Endothelial cell (in vitro differentiated cells): Measurements from ENCODE around the gene CDHR1. TPM values are rescaled to one million over a fixed set of nuclear protein-coding genes. Genes with fewer than 3 reads are reported as not detected.

Source experiments
- DNase-seq: peaks from one replicate; pipeline ENCODE4 v3.0.0; 2021; ENCODE audit warnings: low spot score
- H3K27ac Mint-ChIP-seq: one replicate; pipeline ENCODE4 v1.8.0; 2021; ENCODE audit warnings: mixed read lengths, inconsistent platforms; ENCODE audit not compliant: unreplicated experiment
- H3K27me3 Mint-ChIP-seq: one replicate; pipeline ENCODE4 v1.8.0; 2021; ENCODE audit warnings: mild to moderate bottlenecking, moderate library complexity, mixed read lengths, inconsistent platforms; ENCODE audit not compliant: unreplicated experiment
- H3K36me3 Mint-ChIP-seq: one replicate; pipeline ENCODE4 v1.8.0; 2021; ENCODE audit warnings: mild to moderate bottlenecking, low read depth, mixed read lengths, inconsistent platforms; ENCODE audit not compliant: unreplicated experiment
- H3K4me1 Mint-ChIP-seq: one replicate; pipeline ENCODE4 v1.8.0; 2021; ENCODE audit warnings: mild to moderate bottlenecking, mixed read lengths, inconsistent platforms; ENCODE audit not compliant: unreplicated experiment
- H3K4me3 Mint-ChIP-seq: one replicate; pipeline ENCODE4 v1.8.0; 2021; ENCODE audit warnings: mild to moderate bottlenecking, mixed read lengths, inconsistent platforms; ENCODE audit not compliant: unreplicated experiment
- H3K9me3 Mint-ChIP-seq: one replicate; pipeline ENCODE4 v1.8.0; 2021; ENCODE audit warnings: mixed read lengths, inconsistent platforms; ENCODE audit not compliant: unreplicated experiment
- CTCF ChIP-seq: fragments of 200-600 bp; sonication (generic); IDR thresholded peaks from one replicate; pipeline ENCODE4 v1.5.0; 2021; ENCODE audit warnings: antibody characterized with exemption; ENCODE audit not compliant: unreplicated experiment
- total RNA-seq: library from RNA; stranded (reverse); fragmentation: NEBNext Ultra II Directional; extraction: Animal tissue kit (Norgen Biotek cat#: 25700); gene quantifications from one replicate; pipeline ENCODE4 v1.2.1, GENCODE V29; 2021; ENCODE audit not compliant: unreplicated experiment

Gene CDHR1
- total RNA-seq, 1 donor from 2014 or later, result 1.3 TPM

GRCh38 chr10:84205853-84206525 is 11.7 kb downstream of the CDHR1 start:
- H3K36me3 Mint-ChIP-seq, result no peaks in the 10 kb centered on the region
- H3K4me3 Mint-ChIP-seq, result no peak overlapping the region
- no peak for DNase-seq
- H3K27ac Mint-ChIP-seq, result no peak overlapping the region
- peaks cover 3% of the 10 kb centered on the region for H3K27me3 Mint-ChIP-seq
- H3K9me3 Mint-ChIP-seq, result no peaks in the 10 kb centered on the region
- H3K4me1 Mint-ChIP-seq, result no peaks in the 10 kb centered on the region
- peak; percentile 13 for TF ChIP-seq CTCF

- H3K27ac Mint-ChIP-seq, result no peak overlapping the region
- no peaks in the 10 kb centered on the region for H3K9me3 Mint-ChIP-seq
- H3K27me3 Mint-ChIP-seq, result peaks cover 8% of the 10 kb centered on the region
These were observed 13.7 kb downstream of the CDHR1 start for GRCh38 chr10:84208023-84208422.

GRCh38 chr10:84211566-84211965 is 17.2 kb downstream of the CDHR1 start:
- H3K4me3 Mint-ChIP-seq, result no peak overlapping the region
- H3K9me3 Mint-ChIP-seq, result no peaks in the 10 kb centered on the region
- no peak for DNase-seq
- no peak for TF ChIP-seq CTCF
- no peaks in the 10 kb centered on the region for H3K36me3 Mint-ChIP-seq
- H3K27ac Mint-ChIP-seq, result no peak overlapping the region
- H3K27me3 Mint-ChIP-seq, result peaks cover 10% of the 10 kb centered on the region
- no peaks in the 10 kb centered on the region for H3K4me1 Mint-ChIP-seq

More at GRCh38 chr10:84208023-84208422, 13.7 kb downstream of the CDHR1 start:
- no peak for TF ChIP-seq CTCF
- Mint-ChIP-seq H3K4me1 (no peaks in the 10 kb centered on the region), H3K36me3 (no peaks in the 10 kb centered on the region), H3K4me3 (no peak overlapping the region)
- DNase-seq, result no peak

GRCh38 chr10:84212014-84212413 is 17.7 kb downstream of the CDHR1 start:
- no peak for TF ChIP-seq CTCF
- Mint-ChIP-seq H3K27me3 (peaks cover 9% of the 10 kb centered on the region), H3K36me3 (no peaks in the 10 kb centered on the region), H3K27ac (no peak overlapping the region), H3K4me1 (no peaks in the 10 kb centered on the region), H3K9me3 (no peaks in the 10 kb centered on the region), H3K4me3 (no peak overlapping the region)
- no peak for DNase-seq

- Mint-ChIP-seq H3K27me3 (peaks cover 9% of the 10 kb centered on the region), H3K27ac (no peak overlapping the region), H3K4me1 (no peaks in the 10 kb centered on the region), H3K4me3 (no peak overlapping the region), H3K36me3 (no peaks in the 10 kb centered on the region), H3K9me3 (no peaks in the 10 kb centered on the region)
- DNase-seq, result no peak
- no peak for TF ChIP-seq CTCF
These were observed 18.7 kb downstream of the CDHR1 start for GRCh38 chr10:84213076-84213475.
